HG03103 (cell line): ENCODE data around the gene KRT2.

Experiments used
- ATAC-seq: cut with Tn5 transposase; IDR thresholded peaks from one replicate; pipeline ENCODE4 v1.9.1; 2021; ENCODE audit warnings: low read depth; ENCODE audit not compliant: unreplicated experiment

KRT2 gene

GRCh38 chr12:52651726-52652261 is at the start of gene KRT2:
KRT2 (minus strand) TSS chr12:52652211; CDS start chr12:52652142, 69 bp downstream.
- ATAC-seq = no peak

GRCh38 chr12:52701281-52701680 is 49.3 kb upstream of the KRT2 start:
- no peak for ATAC-seq

- no peak for ATAC-seq
Measured at GRCh38 chr12:52699960-52700359, 47.9 kb upstream of the KRT2 start.

GRCh38 chr12:52699373-52699772 is 47.4 kb upstream of the KRT2 start:
- ATAC-seq = no peak

- no peak for ATAC-seq
Measured at GRCh38 chr12:52698651-52699340, 46.8 kb upstream of the KRT2 start.

- no peak for ATAC-seq
Measured at GRCh38 chr12:52697058-52697582, 45.1 kb upstream of the KRT2 start.

GRCh38 chr12:52696588-52696987 is 44.6 kb upstream of the KRT2 start:
- ATAC-seq = no peak

- ATAC-seq = no peak
Measured at GRCh38 chr12:52695039-52695438, 43.0 kb upstream of the KRT2 start.

- no peak for ATAC-seq
Measured at GRCh38 chr12:52694151-52694550, 42.1 kb upstream of the KRT2 start.

- ATAC-seq = no peak
Measured at GRCh38 chr12:52693261-52693660, 41.2 kb upstream of the KRT2 start.

GRCh38 chr12:52692254-52692653 is 40.2 kb upstream of the KRT2 start:
- no peak for ATAC-seq

- ATAC-seq = no peak
Measured at GRCh38 chr12:52691841-52692150, 39.8 kb upstream of the KRT2 start.

GRCh38 chr12:52691076-52691840 is 39.2 kb upstream of the KRT2 start:
- no peak for ATAC-seq

- no peak for ATAC-seq
Measured at GRCh38 chr12:52690351-52691075, 38.5 kb upstream of the KRT2 start.

GRCh38 chr12:52689936-52690335 is 37.9 kb upstream of the KRT2 start:
- no peak for ATAC-seq

- ATAC-seq = no peak
Measured at GRCh38 chr12:52689239-52689638, 37.2 kb upstream of the KRT2 start.

GRCh38 chr12:52688481-52688880 is 36.5 kb upstream of the KRT2 start:
- no peak for ATAC-seq

- no peak for ATAC-seq
Measured at GRCh38 chr12:52687497-52688385, 35.7 kb upstream of the KRT2 start.

GRCh38 chr12:52686756-52687487 is 34.9 kb upstream of the KRT2 start:
- ATAC-seq = no peak
